Breast epithelium (tissue), 3 donors: Measurements from ENCODE around the gene MINPP1.
"Not testable (repeated sequence)": the region's sequence is repeated elsewhere in the genome, so short reads cannot be mapped to it uniquely, and the experiment has no call there.

ENCODE experiments used
- POLR2A ChIP-seq: fragments of 450-650 bp; IDR thresholded peaks from one replicate; pipeline ENCODE4 v1.6.1; 2016; ENCODE audit warnings: antibody characterized with exemption, mild to moderate bottlenecking, moderate library complexity
- TF ChIP-seq, protein P1 (sequence below), 3 donors: fragments of 450-650 bp; IDR thresholded peaks; one replicate each; pipeline ENCODE4 v1.5.1; 2016 to 2017; ENCODE audit warnings: antibody characterized with exemption in 3 of 3, mild to moderate bottlenecking in 3 of 3, moderate library complexity in 3 of 3

DNA sequence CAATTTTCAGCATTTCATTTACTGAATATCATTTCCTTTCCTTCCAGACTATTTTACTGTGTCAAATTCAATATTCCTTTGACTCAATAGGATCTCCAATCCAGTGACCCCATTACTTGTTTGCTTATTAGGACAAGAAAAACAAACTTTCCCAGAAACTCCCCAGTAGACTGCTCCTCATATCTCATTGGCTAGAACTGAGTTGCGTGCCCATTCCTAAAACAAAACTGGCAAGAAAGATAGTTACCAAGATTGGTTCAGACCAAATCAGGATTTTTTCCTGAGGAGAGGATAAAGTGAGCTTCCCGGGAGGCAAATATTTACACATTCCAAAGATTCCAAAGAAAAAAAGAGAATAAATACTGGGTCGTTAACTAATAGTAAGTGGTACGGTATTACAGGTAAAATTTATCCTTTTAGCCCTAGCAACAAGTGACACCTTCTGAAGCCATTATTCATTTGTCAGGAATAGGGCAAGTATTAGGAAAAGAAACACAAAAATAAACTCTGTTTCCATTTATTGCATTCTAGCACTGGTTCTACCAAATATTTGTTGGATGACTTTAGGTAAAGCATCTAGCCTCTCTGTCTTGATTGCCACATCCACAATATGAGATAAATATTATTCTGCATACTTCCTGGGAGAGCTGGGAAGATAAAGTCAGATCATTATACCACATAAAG lies 6.4 kb upstream of the MINPP1 start:
- not testable (repeated sequence) for TF ChIP-seq POLR2A
- TF ChIP-seq, protein P1, sequence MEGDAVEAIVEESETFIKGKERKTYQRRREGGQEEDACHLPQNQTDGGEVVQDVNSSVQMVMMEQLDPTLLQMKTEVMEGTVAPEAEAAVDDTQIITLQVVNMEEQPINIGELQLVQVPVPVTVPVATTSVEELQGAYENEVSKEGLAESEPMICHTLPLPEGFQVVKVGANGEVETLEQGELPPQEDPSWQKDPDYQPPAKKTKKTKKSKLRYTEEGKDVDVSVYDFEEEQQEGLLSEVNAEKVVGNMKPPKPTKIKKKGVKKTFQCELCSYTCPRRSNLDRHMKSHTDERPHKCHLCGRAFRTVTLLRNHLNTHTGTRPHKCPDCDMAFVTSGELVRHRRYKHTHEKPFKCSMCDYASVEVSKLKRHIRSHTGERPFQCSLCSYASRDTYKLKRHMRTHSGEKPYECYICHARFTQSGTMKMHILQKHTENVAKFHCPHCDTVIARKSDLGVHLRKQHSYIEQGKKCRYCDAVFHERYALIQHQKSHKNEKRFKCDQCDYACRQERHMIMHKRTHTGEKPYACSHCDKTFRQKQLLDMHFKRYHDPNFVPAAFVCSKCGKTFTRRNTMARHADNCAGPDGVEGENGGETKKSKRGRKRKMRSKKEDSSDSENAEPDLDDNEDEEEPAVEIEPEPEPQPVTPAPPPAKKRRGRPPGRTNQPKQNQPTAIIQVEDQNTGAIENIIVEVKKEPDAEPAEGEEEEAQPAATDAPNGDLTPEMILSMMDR (IDR thresholded peaks at IDR 0.05) = not testable (repeated sequence)
